Esophagus squamous epithelium (tissue), 4 donors: ENCODE data around the gene VPS16.

Experiments used
- CTCF ChIP-seq, 6 experiments: fragments of 450-650 bp in 4 of 6; fragments of 200-600 bp in 2 of 6; sonication (generic) in 2 of 6; IDR thresholded peaks; one replicate each; pipeline ENCODE4 v1.5.1; 2016 to 2019; ENCODE audit warnings: antibody characterized with exemption in 6 of 6, mild to moderate bottlenecking in 4 of 6, moderate library complexity in 4 of 6
- POLR2A ChIP-seq, 4 donors: fragments of 450-650 bp; IDR thresholded peaks; one replicate each; pipeline ENCODE4 v1.6.1; 2017; ENCODE audit warnings: antibody characterized with exemption in 4 of 4, mild to moderate bottlenecking in 4 of 4, moderate library complexity in 3 of 4

- no peak for TF ChIP-seq POLR2A (IDR thresholded peaks at IDR 0.05)
- TF ChIP-seq CTCF (IDR thresholded peaks at IDR 0.05) = no peak
Measured at GRCh38 chr20:2799271-2799670, 41.3 kb upstream of the VPS16 start.
